ENCODE data around the gene ZNF227. TPM values are rescaled to one million over a fixed set of nuclear protein-coding genes. Genes with fewer than 3 reads are reported as not detected.

ZNF227 gene
- polyA plus RNA-seq, 1 donor (not counting 4 experiments of a cell fraction or from before 2014, with no cell fraction given) = 7.7 TPM

DNA sequence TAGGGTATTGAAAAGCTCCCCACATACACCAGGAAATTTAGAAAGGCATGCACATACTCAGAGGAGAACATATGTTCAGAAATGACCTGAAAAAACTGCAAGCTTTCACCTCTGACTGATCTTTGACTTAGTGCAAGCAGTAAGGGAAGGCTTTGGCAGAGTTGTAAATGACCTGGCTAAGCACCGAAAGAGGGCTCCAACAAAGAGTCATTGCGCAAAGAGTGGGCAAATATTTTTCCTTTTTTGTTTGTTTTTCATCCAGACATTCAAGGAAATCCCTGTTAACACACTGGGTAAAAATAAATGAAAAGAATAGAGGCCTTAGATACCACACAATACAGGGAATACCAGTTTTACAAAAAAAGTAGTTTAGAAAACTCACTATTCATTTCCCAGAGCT is 42.2 kb downstream of the ZNF227 start:
- H3K4me1 ChIP-seq (ENCODE audit: control insufficient read depth, extremely low read depth, insufficient read depth, low read length) = no peaks in the 10 kb centered on the region
- TF ChIP-seq EZH2 (IDR thresholded peaks at IDR 0.05; ENCODE audit: low read length) = no peak
- TF ChIP-seq, protein P1, sequence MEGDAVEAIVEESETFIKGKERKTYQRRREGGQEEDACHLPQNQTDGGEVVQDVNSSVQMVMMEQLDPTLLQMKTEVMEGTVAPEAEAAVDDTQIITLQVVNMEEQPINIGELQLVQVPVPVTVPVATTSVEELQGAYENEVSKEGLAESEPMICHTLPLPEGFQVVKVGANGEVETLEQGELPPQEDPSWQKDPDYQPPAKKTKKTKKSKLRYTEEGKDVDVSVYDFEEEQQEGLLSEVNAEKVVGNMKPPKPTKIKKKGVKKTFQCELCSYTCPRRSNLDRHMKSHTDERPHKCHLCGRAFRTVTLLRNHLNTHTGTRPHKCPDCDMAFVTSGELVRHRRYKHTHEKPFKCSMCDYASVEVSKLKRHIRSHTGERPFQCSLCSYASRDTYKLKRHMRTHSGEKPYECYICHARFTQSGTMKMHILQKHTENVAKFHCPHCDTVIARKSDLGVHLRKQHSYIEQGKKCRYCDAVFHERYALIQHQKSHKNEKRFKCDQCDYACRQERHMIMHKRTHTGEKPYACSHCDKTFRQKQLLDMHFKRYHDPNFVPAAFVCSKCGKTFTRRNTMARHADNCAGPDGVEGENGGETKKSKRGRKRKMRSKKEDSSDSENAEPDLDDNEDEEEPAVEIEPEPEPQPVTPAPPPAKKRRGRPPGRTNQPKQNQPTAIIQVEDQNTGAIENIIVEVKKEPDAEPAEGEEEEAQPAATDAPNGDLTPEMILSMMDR (optimal IDR thresholded peaks at IDR 0.05 in 1 of 3, IDR thresholded peaks at IDR 0.05 in 1 of 3, conservative IDR thresholded peaks at IDR 0.05 in 1 of 3; ENCODE audit: extremely low read depth in 1 of 3, insufficient read depth in 2 of 3, low read length in 3 of 3) = no peak
- no peaks in the 10 kb centered on the region for H3K9me1 ChIP-seq (ENCODE audit: control insufficient read depth, extremely low read depth, insufficient read depth, low read length)
- H3K79me2 ChIP-seq (ENCODE audit: control insufficient read depth, insufficient read depth, low read length) = no peaks in the 10 kb centered on the region
- no peak overlapping the region for H3K27ac ChIP-seq (ENCODE audit: control insufficient read depth, insufficient read depth, low read length)
- FAIRE-seq (no peak), DNase-seq (ENCODE audit: low read depth, low spot score) (no peak)
- H3K4me2 ChIP-seq (ENCODE audit: control insufficient read depth, extremely low read depth, insufficient read depth, low read depth, low read length) = no peak overlapping the region
- H3K4me3 ChIP-seq (ENCODE audit: control insufficient read depth in 2 of 3, extremely low read depth in 1 of 3, insufficient read depth in 2 of 3, low read depth in 1 of 3, low read length in 3 of 3) = no peak overlapping the region
- dilution Hi-C loops (cut with MboI; ENCODE audit: extremely low pct_ligation_motif_present, low sequenced_read_pairs) = no loop called here
- H3K27me3 ChIP-seq (ENCODE audit: control insufficient read depth, extremely low read depth, insufficient read depth, low read length) = no peaks in the 10 kb centered on the region
- H3K9ac ChIP-seq (ENCODE audit: control insufficient read depth, extremely low read depth, insufficient read depth, low read length) = no peak overlapping the region
- H2AFZ ChIP-seq (ENCODE audit: control insufficient read depth, low read length) = no peak overlapping the region
- no peaks in the 10 kb centered on the region for H3K36me3 ChIP-seq (ENCODE audit: control insufficient read depth in 2 of 2, extremely low read depth in 1 of 2, insufficient read depth in 2 of 2, low read length in 2 of 2)
- no peaks in the 10 kb centered on the region for H4K20me1 ChIP-seq (ENCODE audit: control insufficient read depth, extremely low read depth, insufficient read depth, low read length)
- peaks cover 2% of the 10 kb centered on the region for H3K9me3 ChIP-seq (ENCODE audit: control insufficient read depth, low read depth, low read length)

DNA sequence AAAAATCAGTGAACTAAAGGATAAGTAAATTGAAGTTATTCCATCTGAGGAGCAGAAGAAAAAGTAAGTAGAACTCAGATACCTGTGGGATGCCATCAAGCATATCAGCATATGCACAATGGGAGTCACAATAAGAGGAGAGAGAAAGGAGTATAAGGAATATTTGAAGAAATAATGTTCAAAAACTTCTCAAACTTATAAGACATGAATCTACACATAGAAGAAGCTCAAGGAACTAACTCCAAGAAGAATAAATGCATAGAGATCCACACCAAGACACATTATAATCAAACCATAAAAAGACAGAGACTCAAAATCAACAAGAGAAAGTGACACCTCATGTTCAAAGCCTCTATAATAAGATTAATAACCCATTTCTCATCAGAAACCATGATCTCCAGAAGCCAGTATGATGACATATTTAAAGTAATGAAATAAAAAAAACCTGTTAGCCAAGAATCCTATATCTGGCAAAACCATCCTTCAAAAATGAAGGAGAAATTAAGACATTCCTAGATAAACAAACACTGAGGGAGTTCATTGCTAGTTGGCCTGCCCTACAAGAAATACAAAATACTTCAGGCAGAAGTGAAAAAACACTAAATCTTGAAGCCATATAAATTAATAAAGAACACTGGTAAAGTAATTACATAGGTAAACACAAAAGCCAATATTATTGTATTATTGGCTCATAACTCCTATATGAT is 43.5 kb downstream of the ZNF227 start:
- no peak overlapping the region for H3K4me2 ChIP-seq (ENCODE audit: control insufficient read depth, extremely low read depth, insufficient read depth, low read depth, low read length)
- no peaks in the 10 kb centered on the region for H3K9me3 ChIP-seq (ENCODE audit: control insufficient read depth, low read depth, low read length)
- H2AFZ ChIP-seq (ENCODE audit: control insufficient read depth, low read length) = no peak overlapping the region
- no peaks in the 10 kb centered on the region for H3K27me3 ChIP-seq (ENCODE audit: control insufficient read depth, extremely low read depth, insufficient read depth, low read length)
- no peak overlapping the region for H3K27ac ChIP-seq (ENCODE audit: control insufficient read depth, insufficient read depth, low read length)
- DNase-seq (ENCODE audit: low read depth, low spot score) (no peak), FAIRE-seq (no peak)
- no peaks in the 10 kb centered on the region for H3K36me3 ChIP-seq (ENCODE audit: control insufficient read depth in 2 of 2, extremely low read depth in 1 of 2, insufficient read depth in 2 of 2, low read length in 2 of 2)
- no peak overlapping the region for H3K4me3 ChIP-seq (ENCODE audit: control insufficient read depth in 2 of 3, extremely low read depth in 1 of 3, insufficient read depth in 2 of 3, low read depth in 1 of 3, low read length in 3 of 3)
- no peaks in the 10 kb centered on the region for H4K20me1 ChIP-seq (ENCODE audit: control insufficient read depth, extremely low read depth, insufficient read depth, low read length)
- H3K9me1 ChIP-seq (ENCODE audit: control insufficient read depth, extremely low read depth, insufficient read depth, low read length) = no peaks in the 10 kb centered on the region
- H3K4me1 ChIP-seq (ENCODE audit: control insufficient read depth, extremely low read depth, insufficient read depth, low read length) = peaks cover 6% of the 10 kb centered on the region
- no peak overlapping the region for H3K9ac ChIP-seq (ENCODE audit: control insufficient read depth, extremely low read depth, insufficient read depth, low read length)
- dilution Hi-C loops (cut with MboI; ENCODE audit: extremely low pct_ligation_motif_present, low sequenced_read_pairs) = no loop called here
- H3K79me2 ChIP-seq (ENCODE audit: control insufficient read depth, insufficient read depth, low read length) = no peaks in the 10 kb centered on the region
- TF ChIP-seq, protein P1 (optimal IDR thresholded peaks at IDR 0.05 in 1 of 3, IDR thresholded peaks at IDR 0.05 in 1 of 3, conservative IDR thresholded peaks at IDR 0.05 in 1 of 3; ENCODE audit: extremely low read depth in 1 of 3, insufficient read depth in 2 of 3, low read length in 3 of 3) = no peak
- TF ChIP-seq EZH2 (IDR thresholded peaks at IDR 0.05; ENCODE audit: low read length) = no peak

All from keratinocyte (primary cell).